H1 (cell line): Measurements from ENCODE around the gene USP20. TPM values are rescaled to one million over a fixed set of nuclear protein-coding genes. Genes with fewer than 3 reads are reported as not detected.
A peak's percentile ranks its signal among the peaks of the same experiment; 100 is the strongest.

Experiments used
- CREB1 ChIP-seq: IDR thresholded peaks from 2 replicates; pipeline ENCODE4 v1.6.1; 2012; ENCODE audit warnings: inconsistent platforms
- EP300 ChIP-seq, 2 experiments: IDR thresholded peaks; 1 replicate in 1 of 2; 2 replicates in 1 of 2; pipeline ENCODE4 v1.6.1; 2011 to 2012; ENCODE audit warnings: low read depth in 2 of 2, low read length in 2 of 2, mild to moderate bottlenecking in 2 of 2, borderline replicate concordance in 1 of 2, inconsistent platforms in 1 of 2, moderate library complexity in 1 of 2
- HDAC2 ChIP-seq, 2 experiments: fragments of 300-600 bp in 1 of 2; sonication (generic) in 1 of 2; IDR thresholded peaks; 2 replicates each; pipeline ENCODE4 v1.6.1; 2011 to 2012; ENCODE audit warnings: low read depth in 2 of 2, low read length in 2 of 2, mild to moderate bottlenecking in 2 of 2, moderate library complexity in 2 of 2, borderline replicate concordance in 1 of 2, inconsistent platforms in 1 of 2
- TAF7 ChIP-seq: optimal IDR thresholded peaks from 2 replicates; pipeline ENCODE3; 2011; ENCODE audit warnings: low read depth, mild to moderate bottlenecking, inconsistent platforms, low read length, moderate library complexity, borderline replicate concordance
- TBP ChIP-seq: IDR thresholded peaks from 2 replicates; pipeline ENCODE4 v1.6.1; 2011; ENCODE audit warnings: low read depth, low read length, improper control_type of control experiment
- polyA plus RNA-seq, 7 experiments: library from polyadenylated mRNA; depleted of rRNA in 3 of 7; stranded (reverse) in 5 of 7; unstranded in 2 of 7; fragments of >200 nt in 5 of 7; fragments of 200-250 nt in 2 of 7; gene quantifications; 1 replicate in 5 of 7; 2 replicates in 1 of 7; 4 replicates in 1 of 7; pipeline versions ENCODE4 v1.2.1 to v1.2.3, GENCODE V29; 2011 to 2013; ENCODE audit warnings: missing spikeins in 2 of 7, mixed read lengths in 2 of 7
- total RNA-seq: library from RNA; stranded (reverse); fragmentation: NEBNext Ultra II Directional; extraction: Animal tissue kit (Norgen Biotek cat#: 25700); gene quantifications from 2 replicates; pipeline ENCODE4 v1.2.1, GENCODE V29; 2021
- TF ChIP-seq, protein P1 (sequence below), 3 experiments: IDR thresholded peaks; 1 replicate in 2 of 3; 2 replicates in 1 of 3; pipeline versions ENCODE4 v1.5.1 to v1.6.1; 2011; ENCODE audit warnings: low read length in 3 of 3, mild to moderate bottlenecking in 3 of 3, inconsistent platforms in 2 of 3, low read depth in 1 of 3, moderate library complexity in 1 of 3; ENCODE audit not compliant: insufficient read depth in 1 of 3; ENCODE audit errors: control extremely low read depth in 1 of 3

The USP20 gene
- total and polyA plus RNA-seq, 2 of the 8 experiments (the other 6 are each of a cell fraction or from before 2014, with no cell fraction given), result 13.4 to 23.0 TPM

DNA sequence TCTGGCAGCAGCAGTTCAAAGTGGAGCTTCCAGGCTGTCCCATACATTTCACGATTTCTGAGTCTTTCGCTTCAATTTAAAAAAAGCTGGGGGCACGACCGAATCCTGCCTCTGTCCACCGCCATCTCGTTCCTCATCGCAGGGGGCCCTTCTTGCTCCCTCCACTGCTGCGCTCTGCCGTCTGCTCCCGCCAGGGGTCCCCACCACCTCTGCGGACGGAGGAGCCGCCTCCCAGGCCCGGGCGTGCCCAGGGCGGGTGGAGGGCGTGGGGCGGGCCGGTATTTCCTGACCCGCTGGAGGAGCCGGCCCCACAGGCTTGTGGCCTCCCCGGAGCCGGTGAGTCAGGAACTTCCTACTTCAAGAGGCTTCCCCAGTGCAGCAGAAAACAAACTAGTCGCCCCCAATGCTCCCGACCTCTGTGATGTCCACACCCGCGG, 50.4 kb downstream of the USP20 start (continued):
- TF ChIP-seq CREB1 (peak; percentile 55), TAF7 (peak; percentile 33), HDAC2 (IDR thresholded peaks at IDR 0.05; ENCODE audit: borderline replicate concordance in 1 of 2, low read depth in 2 of 2, low read length in 2 of 2) (no peak), TBP (0 out of 2 replicates have a peak, but pooled peaks have one; percentile 17), EP300 (IDR thresholded peaks at IDR 0.05; ENCODE audit: borderline replicate concordance in 1 of 2, low read depth in 2 of 2, low read length in 2 of 2) (0 out of 3 replicates have a peak, but pooled peaks of 1 of the 2 experiments have one; percentile 11)
- TF ChIP-seq, protein P1, sequence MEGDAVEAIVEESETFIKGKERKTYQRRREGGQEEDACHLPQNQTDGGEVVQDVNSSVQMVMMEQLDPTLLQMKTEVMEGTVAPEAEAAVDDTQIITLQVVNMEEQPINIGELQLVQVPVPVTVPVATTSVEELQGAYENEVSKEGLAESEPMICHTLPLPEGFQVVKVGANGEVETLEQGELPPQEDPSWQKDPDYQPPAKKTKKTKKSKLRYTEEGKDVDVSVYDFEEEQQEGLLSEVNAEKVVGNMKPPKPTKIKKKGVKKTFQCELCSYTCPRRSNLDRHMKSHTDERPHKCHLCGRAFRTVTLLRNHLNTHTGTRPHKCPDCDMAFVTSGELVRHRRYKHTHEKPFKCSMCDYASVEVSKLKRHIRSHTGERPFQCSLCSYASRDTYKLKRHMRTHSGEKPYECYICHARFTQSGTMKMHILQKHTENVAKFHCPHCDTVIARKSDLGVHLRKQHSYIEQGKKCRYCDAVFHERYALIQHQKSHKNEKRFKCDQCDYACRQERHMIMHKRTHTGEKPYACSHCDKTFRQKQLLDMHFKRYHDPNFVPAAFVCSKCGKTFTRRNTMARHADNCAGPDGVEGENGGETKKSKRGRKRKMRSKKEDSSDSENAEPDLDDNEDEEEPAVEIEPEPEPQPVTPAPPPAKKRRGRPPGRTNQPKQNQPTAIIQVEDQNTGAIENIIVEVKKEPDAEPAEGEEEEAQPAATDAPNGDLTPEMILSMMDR (IDR thresholded peaks at IDR 0.05; ENCODE audit: control extremely low read depth in 1 of 3, insufficient read depth in 1 of 3, low read depth in 1 of 3, low read length in 3 of 3), result peak in 2 of 3 experiments; percentile 78 to 89; a peak in 3 of 4 replicates
